WTC11 (cell line): ENCODE measurements around the gene NAXE. TPM values are rescaled to one million over a fixed set of nuclear protein-coding genes. Genes with fewer than 3 reads are reported as not detected.

ENCODE experiments used
- ATAC-seq: fragments of 200-7000 bp; cut with Tn5 transposase; 2 replicates; pipeline ENCODE4 v1.10.0; 2021; ENCODE audit warnings: mild to moderate bottlenecking, moderate library complexity
- CTCF ChIA-PET: fragments of 300-600 bp; sonication (Branson Sonifier 250); formaldehyde crosslinking; loops from one replicate; lab custom pipeline; 2021; ENCODE audit warnings: antibody characterized with exemption; lab: Charles Lee
- POLR2A ChIA-PET: fragments of 350-600 bp; sonication (Branson Sonifier 250); formaldehyde crosslinking; loops from one replicate; lab custom pipeline; 2021; ENCODE audit warnings: antibody characterized with exemption; lab: Charles Lee
- DNase-seq: peaks from one replicate; pipeline ENCODE4 v3.0.0; 2021; ENCODE audit warnings: low spot score
- H3K27ac Mint-ChIP-seq: 2 replicates; pipeline ENCODE4 v1.8.0; 2021; ENCODE audit warnings: mixed read lengths
- H3K27me3 Mint-ChIP-seq: 2 replicates; pipeline ENCODE4 v1.8.0; 2021; ENCODE audit warnings: low read depth, mild to moderate bottlenecking, moderate library complexity, mixed read lengths
- H3K36me3 Mint-ChIP-seq: 2 replicates; pipeline ENCODE4 v1.8.0; 2021; ENCODE audit warnings: mixed read lengths
- H3K4me1 Mint-ChIP-seq: 2 replicates; pipeline ENCODE4 v1.8.0; 2022; ENCODE audit warnings: mixed read lengths
- H3K4me3 Mint-ChIP-seq: 2 replicates; pipeline ENCODE4 v1.8.0; 2021; ENCODE audit warnings: mild to moderate bottlenecking, moderate library complexity, mixed read lengths
- H3K9me3 Mint-ChIP-seq: 2 replicates; pipeline ENCODE4 v1.8.0; 2021; ENCODE audit warnings: mixed read lengths
- ATF1 ChIP-seq: sonication (generic); formaldehyde crosslinking; IDR thresholded peaks from 2 replicates; pipeline ENCODE4 v1.8.1; 2023; ENCODE audit warnings: mild to moderate bottlenecking, moderate library complexity, missing genetic modification reagents
- ELF4 ChIP-seq: sonication (generic); formaldehyde crosslinking; IDR thresholded peaks from 2 replicates; pipeline ENCODE4 v1.8.1; 2022; ENCODE audit warnings: low read depth, mild to moderate bottlenecking, moderate library complexity, missing genetic modification reagents
- FOXJ3 ChIP-seq: sonication (generic); formaldehyde crosslinking; IDR thresholded peaks from 2 replicates; pipeline ENCODE4 v1.9.0; 2021; ENCODE audit warnings: missing genetic modification reagents, mild to moderate bottlenecking, borderline replicate concordance
- FOXP1 ChIP-seq: sonication (generic); formaldehyde crosslinking; IDR thresholded peaks from 2 replicates; pipeline ENCODE4 v1.8.0; 2022; ENCODE audit warnings: missing genetic modification reagents, mild to moderate bottlenecking, moderate library complexity, borderline replicate concordance
- HMGA2 ChIP-seq: fragments of 250-450 bp; sonication (Bioruptor Pico); IDR thresholded peaks from 2 replicates; pipeline ENCODE4 v1.4.0; 2021; ENCODE audit warnings: mild to moderate bottlenecking, moderate library complexity
- KAT7 ChIP-seq: sonication (generic); formaldehyde crosslinking; IDR thresholded peaks from 2 replicates; pipeline ENCODE4 v1.8.1; 2023; ENCODE audit warnings: missing genetic modification reagents, mild to moderate bottlenecking, borderline replicate concordance
- MAX ChIP-seq: sonication (generic); formaldehyde crosslinking; IDR thresholded peaks from 2 replicates; pipeline ENCODE4 v1.8.0; 2022; ENCODE audit warnings: mild to moderate bottlenecking, missing genetic modification reagents
- NR3C1 ChIP-seq: sonication (generic); formaldehyde crosslinking; conservative IDR thresholded peaks from 2 replicates; pipeline ENCODE4 v1.8.1; 2023; ENCODE audit warnings: low read depth, mild to moderate bottlenecking, missing genetic modification reagents
- RELA ChIP-seq: sonication (generic); formaldehyde crosslinking; IDR thresholded peaks from 2 replicates; pipeline ENCODE4 v1.8.1; 2022; ENCODE audit warnings: missing genetic modification reagents, mild to moderate bottlenecking, borderline replicate concordance
- STAT6 ChIP-seq: sonication (generic); formaldehyde crosslinking; conservative IDR thresholded peaks from 2 replicates; pipeline ENCODE4 v1.8.1; 2023; ENCODE audit warnings: mild to moderate bottlenecking, low read depth, missing genetic modification reagents, moderate library complexity
- ZBTB21 ChIP-seq: sonication (generic); formaldehyde crosslinking; IDR thresholded peaks from 2 replicates; pipeline ENCODE4 v1.8.1; 2023; ENCODE audit warnings: mild to moderate bottlenecking, missing genetic modification reagents, borderline replicate concordance
- ZMAT4 ChIP-seq: fragments of 250-450 bp; sonication (Bioruptor Pico); IDR thresholded peaks from 2 replicates; pipeline ENCODE4 v1.9.0; 2021; ENCODE audit warnings: mild to moderate bottlenecking
- total RNA-seq: library from RNA; stranded (reverse); gene quantifications from 3 replicates; pipeline ENCODE4 v1.2.3, GENCODE V29; 2021
- TF ChIP-seq, protein P1 (sequence below): sonication (generic); formaldehyde crosslinking; IDR thresholded peaks from 2 replicates; pipeline ENCODE4 v1.8.0; 2022; ENCODE audit warnings: mild to moderate bottlenecking, missing genetic modification reagents
- TF ChIP-seq, protein P2 (sequence below): sonication (generic); formaldehyde crosslinking; conservative IDR thresholded peaks from 2 replicates; pipeline ENCODE4 v1.8.1; 2022; ENCODE audit warnings: mild to moderate bottlenecking, missing genetic modification reagents
- TF ChIP-seq, protein P3 (sequence below): sonication (generic); formaldehyde crosslinking; IDR thresholded peaks from 2 replicates; pipeline ENCODE4 v1.8.1; 2023; ENCODE audit warnings: mild to moderate bottlenecking, missing genetic modification reagents, moderate library complexity
- TF ChIP-seq, protein P4 (sequence below): fragments of 250-450 bp; sonication (Bioruptor Pico); IDR thresholded peaks from 2 replicates; pipeline ENCODE4 v1.9.0; 2021; ENCODE audit warnings: mild to moderate bottlenecking, borderline replicate concordance

Gene NAXE
- total RNA-seq, 1 experiment from 2014 or later, result 81.6 TPM

DNA sequence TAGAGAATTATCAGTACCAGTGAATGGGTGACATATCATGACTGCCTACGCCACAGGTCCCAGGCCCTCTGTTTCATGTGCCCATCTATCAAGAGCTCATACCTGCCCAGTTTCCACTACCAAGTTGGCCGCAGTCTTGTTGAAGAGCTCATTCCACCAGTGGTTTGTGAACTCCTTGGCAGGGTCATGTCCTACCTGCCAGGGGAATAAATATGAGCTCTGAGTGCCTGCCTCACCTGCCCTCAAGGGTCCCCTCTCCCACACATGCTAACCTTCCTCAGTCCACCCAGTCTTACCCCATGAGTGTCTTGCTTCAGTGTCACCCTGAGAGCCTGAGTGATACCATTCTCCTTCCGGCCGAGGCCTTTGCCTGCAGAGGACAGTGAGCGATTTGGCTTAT lies 6.5 kb downstream of the NAXE start:
- Mint-ChIP-seq H3K4me1 (peaks cover 13% of the 10 kb centered on the region), H3K27ac (peak overlapping the region; percentile 11; the same call in 1 of the 2 replicates), H3K9me3 (no peaks in the 10 kb centered on the region), H3K27me3 (no peaks in the 10 kb centered on the region), H3K36me3 (peaks cover 52% of the 10 kb centered on the region), H3K4me3 (no peak overlapping the region)
- no peak for ATAC-seq
- no peak for DNase-seq
- POLR2A ChIA-PET, result interaction anchor here (0.6 kb wide), 1 partner anchor 162 kb away, joined by 3 read pairs; no protein-coding TSS in a partner anchor
- TF ChIP-seq STAT6 (CRISPR knock-in tag), result no peak
- TF ChIP-seq, protein P1, sequence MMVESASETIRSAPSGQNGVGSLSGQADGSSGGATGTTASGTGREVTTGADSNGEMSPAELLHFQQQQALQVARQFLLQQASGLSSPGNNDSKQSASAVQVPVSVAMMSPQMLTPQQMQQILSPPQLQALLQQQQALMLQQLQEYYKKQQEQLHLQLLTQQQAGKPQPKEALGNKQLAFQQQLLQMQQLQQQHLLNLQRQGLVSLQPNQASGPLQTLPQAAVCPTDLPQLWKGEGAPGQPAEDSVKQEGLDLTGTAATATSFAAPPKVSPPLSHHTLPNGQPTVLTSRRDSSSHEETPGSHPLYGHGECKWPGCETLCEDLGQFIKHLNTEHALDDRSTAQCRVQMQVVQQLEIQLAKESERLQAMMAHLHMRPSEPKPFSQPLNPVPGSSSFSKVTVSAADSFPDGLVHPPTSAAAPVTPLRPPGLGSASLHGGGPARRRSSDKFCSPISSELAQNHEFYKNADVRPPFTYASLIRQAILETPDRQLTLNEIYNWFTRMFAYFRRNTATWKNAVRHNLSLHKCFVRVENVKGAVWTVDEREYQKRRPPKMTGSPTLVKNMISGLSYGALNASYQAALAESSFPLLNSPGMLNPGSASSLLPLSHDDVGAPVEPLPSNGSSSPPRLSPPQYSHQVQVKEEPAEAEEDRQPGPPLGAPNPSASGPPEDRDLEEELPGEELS (CRISPR knock-in tag), result no peak
- no peak for TF ChIP-seq ELF4
- no peak for TF ChIP-seq NR3C1 (CRISPR knock-in tag)
- TF ChIP-seq RELA, result no peak
- TF ChIP-seq MAX (CRISPR knock-in tag), result no peak
- TF ChIP-seq, protein P2, sequence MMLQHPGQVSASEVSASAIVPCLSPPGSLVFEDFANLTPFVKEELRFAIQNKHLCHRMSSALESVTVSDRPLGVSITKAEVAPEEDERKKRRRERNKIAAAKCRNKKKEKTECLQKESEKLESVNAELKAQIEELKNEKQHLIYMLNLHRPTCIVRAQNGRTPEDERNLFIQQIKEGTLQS, result no peak
- no peak for TF ChIP-seq ATF1 (CRISPR knock-in tag)
- TF ChIP-seq FOXJ3 (CRISPR knock-in tag), result no peak
- TF ChIP-seq, protein P3, sequence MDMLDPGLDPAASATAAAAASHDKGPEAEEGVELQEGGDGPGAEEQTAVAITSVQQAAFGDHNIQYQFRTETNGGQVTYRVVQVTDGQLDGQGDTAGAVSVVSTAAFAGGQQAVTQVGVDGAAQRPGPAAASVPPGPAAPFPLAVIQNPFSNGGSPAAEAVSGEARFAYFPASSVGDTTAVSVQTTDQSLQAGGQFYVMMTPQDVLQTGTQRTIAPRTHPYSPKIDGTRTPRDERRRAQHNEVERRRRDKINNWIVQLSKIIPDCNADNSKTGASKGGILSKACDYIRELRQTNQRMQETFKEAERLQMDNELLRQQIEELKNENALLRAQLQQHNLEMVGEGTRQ (CRISPR knock-in tag), result no peak
- no peak for TF ChIP-seq ZBTB21 (CRISPR knock-in tag)
- TF ChIP-seq HMGA2, result no peak
- TF ChIP-seq ZMAT4, result no peak
- no peak for TF ChIP-seq KAT7
- TF ChIP-seq, protein P4, sequence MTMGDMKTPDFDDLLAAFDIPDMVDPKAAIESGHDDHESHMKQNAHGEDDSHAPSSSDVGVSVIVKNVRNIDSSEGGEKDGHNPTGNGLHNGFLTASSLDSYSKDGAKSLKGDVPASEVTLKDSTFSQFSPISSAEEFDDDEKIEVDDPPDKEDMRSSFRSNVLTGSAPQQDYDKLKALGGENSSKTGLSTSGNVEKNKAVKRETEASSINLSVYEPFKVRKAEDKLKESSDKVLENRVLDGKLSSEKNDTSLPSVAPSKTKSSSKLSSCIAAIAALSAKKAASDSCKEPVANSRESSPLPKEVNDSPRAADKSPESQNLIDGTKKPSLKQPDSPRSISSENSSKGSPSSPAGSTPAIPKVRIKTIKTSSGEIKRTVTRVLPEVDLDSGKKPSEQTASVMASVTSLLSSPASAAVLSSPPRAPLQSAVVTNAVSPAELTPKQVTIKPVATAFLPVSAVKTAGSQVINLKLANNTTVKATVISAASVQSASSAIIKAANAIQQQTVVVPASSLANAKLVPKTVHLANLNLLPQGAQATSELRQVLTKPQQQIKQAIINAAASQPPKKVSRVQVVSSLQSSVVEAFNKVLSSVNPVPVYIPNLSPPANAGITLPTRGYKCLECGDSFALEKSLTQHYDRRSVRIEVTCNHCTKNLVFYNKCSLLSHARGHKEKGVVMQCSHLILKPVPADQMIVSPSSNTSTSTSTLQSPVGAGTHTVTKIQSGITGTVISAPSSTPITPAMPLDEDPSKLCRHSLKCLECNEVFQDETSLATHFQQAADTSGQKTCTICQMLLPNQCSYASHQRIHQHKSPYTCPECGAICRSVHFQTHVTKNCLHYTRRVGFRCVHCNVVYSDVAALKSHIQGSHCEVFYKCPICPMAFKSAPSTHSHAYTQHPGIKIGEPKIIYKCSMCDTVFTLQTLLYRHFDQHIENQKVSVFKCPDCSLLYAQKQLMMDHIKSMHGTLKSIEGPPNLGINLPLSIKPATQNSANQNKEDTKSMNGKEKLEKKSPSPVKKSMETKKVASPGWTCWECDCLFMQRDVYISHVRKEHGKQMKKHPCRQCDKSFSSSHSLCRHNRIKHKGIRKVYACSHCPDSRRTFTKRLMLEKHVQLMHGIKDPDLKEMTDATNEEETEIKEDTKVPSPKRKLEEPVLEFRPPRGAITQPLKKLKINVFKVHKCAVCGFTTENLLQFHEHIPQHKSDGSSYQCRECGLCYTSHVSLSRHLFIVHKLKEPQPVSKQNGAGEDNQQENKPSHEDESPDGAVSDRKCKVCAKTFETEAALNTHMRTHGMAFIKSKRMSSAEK, result no peak
- no peak for TF ChIP-seq FOXP1 (CRISPR knock-in tag)
- CTCF ChIA-PET, result interaction anchor here (1.0 kb wide), 1 partner anchor 212 kb away, joined by 3 read pairs; no protein-coding TSS in a partner anchor
